Esophagus muscularis mucosa (tissue), 4 donors: Measurements from ENCODE around the gene EFHC2. TPM values are rescaled to one million over a fixed set of nuclear protein-coding genes. Genes with fewer than 3 reads are reported as not detected.
"Not testable (repeated sequence)": the region's sequence is repeated elsewhere in the genome, so short reads cannot be mapped to it uniquely, and the experiment has no call there.

ENCODE experiments used
- DNase-seq: peaks from one replicate; pipeline ENCODE4 v3.0.0-alpha.2; 2017; ENCODE audit errors: extremely low spot score
- H3K27ac ChIP-seq, 4 donors: fragments of 200-600 bp; sonication (generic); replicated peaks in 1 of 4; 1 replicate in 3 of 4; 2 replicates in 1 of 4; pipeline ENCODE4 v1.5.1; 2016 to 2019; ENCODE audit warnings: mild to moderate bottlenecking in 1 of 4
- H3K27me3 ChIP-seq, 4 donors: fragments of 200-600 bp; sonication (generic); one replicate each; pipeline versions ENCODE4 v1.5.1 to v1.6.0; 2016 to 2019
- H3K36me3 ChIP-seq, 4 donors: fragments of 200-600 bp; sonication (generic); one replicate each; pipeline ENCODE4 v1.5.1; 2016 to 2019
- H3K4me1 ChIP-seq, 4 donors: fragments of 200-600 bp; sonication (generic); one replicate each; pipeline ENCODE4 v1.5.1; 2016 to 2019
- H3K4me3 ChIP-seq, 4 donors: fragments of 200-600 bp; sonication (generic); 1 replicate in 2 of 4; 2 replicates in 2 of 4; pipeline ENCODE4 v1.5.1; 2016 to 2019; ENCODE audit warnings: mild to moderate bottlenecking in 4 of 4, moderate library complexity in 1 of 4
- H3K9me3 ChIP-seq, 4 donors: fragments of 200-600 bp; sonication (generic); 1 replicate in 3 of 4; 2 replicates in 1 of 4; pipeline ENCODE4 v1.5.1; 2016 to 2019
- CTCF ChIP-seq, 3 experiments: fragments of 200-600 bp in 2 of 3; fragments of 450-650 bp in 1 of 3; sonication (generic) in 2 of 3; IDR thresholded peaks; one replicate each; pipeline ENCODE4 v1.5.1; 2017 to 2019; ENCODE audit warnings: antibody characterized with exemption in 3 of 3, mild to moderate bottlenecking in 2 of 3, moderate library complexity in 1 of 3
- EP300 ChIP-seq: sonication (generic); formaldehyde crosslinking; IDR thresholded peaks from one replicate; pipeline ENCODE4 v1.6.1; 2017; ENCODE audit warnings: antibody characterized with exemption
- POLR2A ChIP-seq: fragments of 450-650 bp; IDR thresholded peaks from one replicate; pipeline ENCODE4 v1.6.1; 2017; ENCODE audit warnings: antibody characterized with exemption, moderate library complexity, mild to moderate bottlenecking, low read depth
- POLR2AphosphoS5 ChIP-seq, 2 donors: sonication (generic); formaldehyde crosslinking; IDR thresholded peaks; one replicate each; pipeline ENCODE4 v1.6.1; 2017; ENCODE audit warnings: antibody characterized with exemption in 2 of 2
- WGBS: methylation state at CpG from one replicate; pipeline ENCODE4 v1.1.5; 2018; 5-methylcytosine and 5-hydroxymethylcytosine counted together
- intact Hi-C: fragments of 100-400 bp; cut with DNase I; formaldehyde crosslinking; loops from one replicate; pipeline ENCODE4 v1.15.1; 2023
- total RNA-seq, 4 donors: library from RNA; depleted of rRNA; stranded (reverse); fragments of >200 nt; gene quantifications; one replicate each; pipeline versions ENCODE4 v1.1.0 to v1.2.1, GENCODE V29; 2016

The EFHC2 gene
- total RNA-seq, 4 donors from 2014 or later = 2.6 to 4.6 (median 3.1) TPM

- H3K27ac ChIP-seq = no peak overlapping the region
- H3K4me3 ChIP-seq = no peak overlapping the region
- H3K36me3 ChIP-seq = no peaks in the 10 kb centered on the region
- H3K27me3 ChIP-seq = no peaks in the 10 kb centered on the region
- H3K4me1 ChIP-seq = no peaks in the 10 kb centered on the region
- 70% methylated on average over 1 of the region's 1 CpG for WGBS
- TF ChIP-seq POLR2A = no peak
- TF ChIP-seq CTCF (IDR thresholded peaks at IDR 0.05) = no peak
- no peak for TF ChIP-seq POLR2AphosphoS5 (IDR thresholded peaks at IDR 0.05)
- TF ChIP-seq EP300 = no peak
- intact Hi-C loops = no loop called here
- no peaks in the 10 kb centered on the region for H3K9me3 ChIP-seq
- DNase-seq = no peak
These were observed 139.7 kb downstream of the EFHC2 start for GRCh38 chrX:44203791-44204190.

DNA sequence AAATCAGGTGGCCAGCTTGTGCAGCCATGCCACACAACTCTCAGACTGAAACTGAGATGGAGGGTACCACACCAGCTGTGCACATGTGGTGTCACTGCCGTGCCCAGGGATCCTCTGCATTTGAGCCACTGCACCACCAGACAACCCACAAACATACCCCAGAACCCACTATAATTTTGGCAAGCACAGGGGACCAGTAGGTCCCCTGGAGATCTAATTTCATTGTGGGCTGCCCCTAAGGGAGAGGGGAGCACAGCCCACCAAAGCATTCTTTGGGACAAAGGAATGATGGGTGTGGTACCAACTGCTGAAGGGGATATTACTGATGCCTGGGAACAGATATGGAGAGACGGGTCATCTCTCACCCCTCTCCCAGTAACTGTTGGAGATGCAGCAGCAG is 140.9 kb downstream of the EFHC2 start:
- H3K9me3 ChIP-seq = no peaks in the 10 kb centered on the region
- intact Hi-C loops = no loop called here
- 53% methylated on average over 2 of the region's 2 CpGs for WGBS

GRCh38 chrX:44189116-44189515 is 154.4 kb downstream of the EFHC2 start:
- intact Hi-C loops = no loop called here

More for the DNA sequence above, 140.9 kb downstream of the EFHC2 start:
- no peaks in the 10 kb centered on the region for H3K4me1 ChIP-seq
- no peak for DNase-seq
- H3K4me3 ChIP-seq = no peak overlapping the region
- TF ChIP-seq POLR2A (no peak), POLR2AphosphoS5 (IDR thresholded peaks at IDR 0.05) (no peak), EP300 (no peak), CTCF (IDR thresholded peaks at IDR 0.05) (no peak)
- H3K27me3 ChIP-seq = no peaks in the 10 kb centered on the region
- H3K36me3 ChIP-seq = no peaks in the 10 kb centered on the region
- H3K27ac ChIP-seq = no peak overlapping the region

DNA sequence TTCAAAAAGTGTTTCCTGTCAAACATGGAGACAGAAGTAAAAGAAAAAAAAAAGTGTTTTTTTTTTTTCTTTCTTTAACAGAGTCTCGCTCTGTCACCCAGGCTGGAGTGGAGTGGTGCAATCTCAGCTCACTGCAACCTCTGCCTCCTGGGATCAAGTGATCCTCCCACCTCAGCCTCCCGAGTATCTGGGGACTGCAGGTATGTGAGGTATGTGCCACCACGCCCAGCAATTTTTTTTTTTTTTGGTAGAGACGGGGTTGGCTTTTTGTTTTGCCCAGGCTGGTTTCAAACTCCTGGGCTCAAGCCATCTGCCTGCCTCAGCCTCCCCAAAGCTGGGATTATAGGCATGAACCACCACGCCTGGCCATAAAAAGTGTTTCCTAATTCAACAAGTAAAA is 155.6 kb downstream of the EFHC2 start:
- H3K27me3 ChIP-seq, DNase-seq, H3K36me3 ChIP-seq, intact Hi-C loops, H3K4me3 ChIP-seq, H3K4me1 ChIP-seq, H3K27ac ChIP-seq, H3K9me3 ChIP-seq: not testable (repeated sequence)
- 79% methylated on average over 5 of the region's 5 CpGs for WGBS

More at GRCh38 chrX:44189116-44189515, 154.4 kb downstream of the EFHC2 start:
- Histone ChIP-seq H3K27me3 (no peaks in the 10 kb centered on the region), H3K36me3 (no peaks in the 10 kb centered on the region), H3K4me1 (no peaks in the 10 kb centered on the region), H3K4me3 (no peak overlapping the region), H3K9me3 (no peaks in the 10 kb centered on the region), H3K27ac (no peak overlapping the region)
- no peak for DNase-seq
- WGBS = 88% methylated on average over 2 of the region's 2 CpGs
- TF ChIP-seq POLR2A (no peak), POLR2AphosphoS5 (IDR thresholded peaks at IDR 0.05) (no peak), CTCF (IDR thresholded peaks at IDR 0.05) (no peak), EP300 (no peak)

DNA sequence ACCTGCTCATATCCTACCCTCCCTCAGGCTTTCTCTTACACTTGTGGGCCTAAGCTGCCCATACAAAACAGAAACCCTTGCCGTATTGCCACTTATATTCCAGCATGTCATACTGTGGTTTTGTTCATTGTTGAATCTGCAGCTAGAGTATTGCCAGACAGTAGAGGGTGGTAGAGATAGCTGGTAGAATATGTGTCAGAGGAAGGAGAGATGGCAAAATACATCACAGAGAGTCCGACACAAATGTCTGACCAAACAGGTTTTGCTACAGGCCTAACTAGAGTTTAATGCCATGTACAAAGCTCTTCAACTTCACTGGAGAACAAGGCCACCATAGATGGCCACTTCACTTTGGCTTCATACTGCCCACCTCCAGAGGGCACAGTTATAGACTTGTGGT is 160.1 kb downstream of the EFHC2 start:
- H3K9me3 ChIP-seq = no peaks in the 10 kb centered on the region
- no peak overlapping the region for H3K27ac ChIP-seq
- DNase-seq = no peak
- no peak for TF ChIP-seq POLR2A
- H3K4me1 ChIP-seq = no peaks in the 10 kb centered on the region
- intact Hi-C loops = no loop called here
- WGBS = 76% methylated on average over 2 of the region's 2 CpGs
- no peaks in the 10 kb centered on the region for H3K36me3 ChIP-seq
- no peak overlapping the region for H3K4me3 ChIP-seq
- H3K27me3 ChIP-seq = no peaks in the 10 kb centered on the region

DNA sequence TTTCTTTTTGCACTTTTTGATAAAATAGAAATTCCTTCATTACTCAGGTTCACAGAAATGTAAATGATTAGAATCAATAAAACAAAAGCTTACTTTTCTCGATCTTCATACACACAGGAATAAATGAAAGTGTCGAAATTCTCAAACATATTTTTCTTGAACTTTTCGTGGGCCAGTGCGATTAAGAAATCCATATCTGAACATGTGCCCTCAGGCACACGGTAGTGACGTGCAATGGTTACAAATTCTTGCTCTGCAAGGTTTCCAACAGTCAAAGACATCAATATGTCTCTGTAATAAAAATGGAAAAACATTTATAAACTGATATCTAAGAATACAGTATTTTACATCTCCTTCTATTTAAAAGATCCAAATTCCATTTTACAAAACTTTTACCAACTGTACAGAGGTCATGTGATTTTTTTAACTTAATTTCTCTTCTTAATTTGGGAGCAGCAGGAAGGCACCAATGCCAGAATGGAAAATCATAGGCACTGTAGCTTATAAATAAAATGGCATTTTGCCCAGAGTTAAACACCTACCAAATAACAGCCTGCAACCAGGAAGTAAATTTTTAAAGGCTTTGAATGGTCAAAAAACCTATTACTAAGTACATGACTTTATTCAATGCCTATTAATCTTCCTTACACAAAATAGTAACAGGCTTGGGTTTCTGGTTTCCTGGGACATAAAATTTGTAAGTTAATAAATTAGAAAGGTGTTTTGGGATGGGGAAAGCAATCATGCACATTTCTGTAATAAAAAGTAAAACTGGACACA is 165.0 kb downstream of the EFHC2 start:
- 81% methylated on average over 6 of the region's 6 CpGs for WGBS
- Histone ChIP-seq H3K36me3 (no peaks in the 10 kb centered on the region), H3K27ac (no peak overlapping the region), H3K4me3 (no peak overlapping the region), H3K9me3 (no peaks in the 10 kb centered on the region), H3K27me3 (no peaks in the 10 kb centered on the region), H3K4me1 (no peaks in the 10 kb centered on the region)
- intact Hi-C loops = no loop called here
- TF ChIP-seq POLR2AphosphoS5 (IDR thresholded peaks at IDR 0.05) (no peak), CTCF (IDR thresholded peaks at IDR 0.05) (no peak), POLR2A (no peak), EP300 (no peak)
- DNase-seq = no peak
